CD4-positive, alpha-beta T cell treated with Interferon gamma for 1 hour (primary cell): ENCODE data around the gene SLC9A9.
A peak's percentile ranks its signal among the peaks of the same experiment; 100 is the strongest.
"Not testable (repeated sequence)": the region's sequence is repeated elsewhere in the genome, so short reads cannot be mapped to it uniquely, and the experiment has no call there.

Experiments used
- DNase-seq: peaks from one replicate; pipeline ENCODE4 v3.0.0-alpha.2; 2020

Gene SLC9A9

GRCh38 chr3:143751643-143752178, 96.6 kb downstream of the SLC9A9 start:
- peak; percentile 9 for DNase-seq

DNA sequence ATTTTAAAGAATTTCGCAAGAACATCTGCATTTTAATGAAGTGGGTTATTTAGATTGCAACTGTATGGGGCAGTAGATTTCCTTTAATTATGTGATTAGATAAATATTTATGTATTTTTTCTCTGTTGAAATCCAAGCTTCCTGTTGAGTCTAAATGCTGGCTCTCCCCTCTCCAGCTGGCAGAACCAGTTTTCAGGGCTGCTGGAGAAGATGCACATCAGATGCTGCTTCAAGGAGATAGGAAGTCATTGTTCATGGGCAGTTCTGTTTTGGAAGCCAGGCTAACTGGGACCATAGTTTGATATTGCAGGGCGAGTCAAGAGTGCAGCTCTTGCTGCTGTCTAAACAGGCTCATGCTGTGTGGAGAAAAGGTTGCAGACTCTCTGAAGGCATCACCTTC, 97.4 kb downstream of the SLC9A9 start:
- DNase-seq = no peak

DNA sequence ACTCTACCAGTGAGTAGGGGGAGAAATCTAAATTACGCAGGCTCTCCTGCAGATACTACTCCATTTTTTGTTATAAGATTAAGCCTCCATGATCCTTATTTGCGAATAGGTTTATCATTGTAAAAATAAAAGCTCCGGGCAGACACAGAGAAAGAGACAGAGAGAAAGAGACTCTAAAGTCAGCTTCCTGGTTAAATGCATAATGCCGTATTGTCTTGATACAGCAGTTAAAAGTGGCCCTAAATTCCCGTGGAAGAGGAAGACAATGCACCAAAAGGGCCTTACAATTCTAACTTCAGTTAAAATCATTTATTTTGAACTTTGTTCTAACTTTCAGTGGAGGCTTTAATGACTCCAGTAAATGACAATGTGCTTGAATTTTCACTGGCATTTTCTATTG, 98.3 kb downstream of the SLC9A9 start:
- no peak for DNase-seq

DNA sequence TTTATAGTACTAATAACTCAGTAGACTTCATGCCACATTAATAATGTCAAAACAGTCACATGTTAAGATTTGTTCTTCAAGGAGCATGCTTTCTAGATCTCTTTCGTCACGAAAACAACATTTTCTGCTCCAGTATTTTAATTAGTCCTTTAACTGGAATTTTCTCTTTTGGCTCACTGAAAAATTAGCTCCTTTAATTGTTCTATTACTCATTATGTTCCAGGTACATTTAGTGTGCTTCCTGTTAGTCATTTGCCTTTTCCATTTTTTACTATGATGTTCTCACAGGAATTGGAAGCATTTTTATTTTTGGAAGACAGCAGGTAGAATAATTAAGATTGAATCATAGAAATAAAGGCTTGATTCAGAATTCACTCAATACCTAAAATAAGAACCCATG, 111.2 kb downstream of the SLC9A9 start:
- DNase-seq = no peak

DNA sequence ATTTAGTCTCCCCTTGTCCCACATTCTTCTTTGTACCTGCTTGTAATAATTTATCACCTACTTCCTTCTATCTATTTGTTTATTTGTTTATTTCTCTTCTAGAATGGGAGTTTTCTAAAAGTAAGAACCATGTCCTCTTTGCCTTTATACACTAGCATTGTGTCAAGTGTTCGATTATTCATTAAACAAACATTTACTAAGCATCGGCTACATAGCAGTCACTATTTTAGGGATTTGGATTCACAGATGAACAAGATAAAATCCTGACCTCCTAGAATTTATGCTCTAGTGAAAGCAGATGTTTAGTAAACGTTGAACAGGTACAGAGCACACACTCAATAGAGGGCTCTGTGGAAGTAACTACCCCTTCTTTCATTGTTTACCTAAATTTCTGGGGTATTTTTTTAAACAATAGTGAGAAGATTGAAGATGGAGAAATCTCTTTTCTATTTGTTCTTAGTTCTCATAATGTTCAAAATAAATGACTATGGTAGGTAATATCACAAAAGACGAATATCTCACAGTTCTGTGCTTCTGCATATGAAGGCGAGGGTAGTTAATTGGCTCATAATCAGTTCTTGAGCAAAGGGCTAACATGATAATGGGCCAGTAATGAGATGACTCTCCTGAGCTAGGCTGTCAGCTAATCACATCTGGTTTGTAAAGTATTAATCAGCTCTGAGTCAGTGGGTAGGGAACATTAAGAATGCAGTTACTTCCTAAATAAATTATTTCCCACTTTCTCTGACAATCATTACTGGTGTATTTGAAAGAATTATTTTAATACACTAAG, 111.9 kb downstream of the SLC9A9 start:
- DNase-seq = no peak

DNA sequence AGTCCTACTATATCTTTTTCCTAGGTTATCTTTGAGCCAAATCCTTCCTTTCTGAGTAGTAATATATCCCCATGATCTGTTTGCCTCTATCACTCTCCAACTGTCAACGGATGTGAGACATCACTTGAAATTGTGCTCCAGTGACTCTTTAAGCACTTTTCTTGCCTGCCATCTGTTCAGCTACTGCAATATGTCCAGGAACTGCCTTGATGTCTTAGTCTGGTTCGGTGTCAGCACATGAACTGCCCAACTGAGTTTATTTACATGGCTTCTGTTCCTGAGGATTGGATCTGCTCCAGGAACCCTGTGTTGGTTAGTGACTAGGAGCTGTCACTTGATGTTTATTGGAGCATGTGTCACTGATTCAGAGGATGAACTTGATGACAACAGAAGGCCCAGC, 116.5 kb downstream of the SLC9A9 start:
- DNase-seq = no peak

GRCh38 chr3:143731320-143731719, 116.9 kb downstream of the SLC9A9 start:
- no peak for DNase-seq

DNA sequence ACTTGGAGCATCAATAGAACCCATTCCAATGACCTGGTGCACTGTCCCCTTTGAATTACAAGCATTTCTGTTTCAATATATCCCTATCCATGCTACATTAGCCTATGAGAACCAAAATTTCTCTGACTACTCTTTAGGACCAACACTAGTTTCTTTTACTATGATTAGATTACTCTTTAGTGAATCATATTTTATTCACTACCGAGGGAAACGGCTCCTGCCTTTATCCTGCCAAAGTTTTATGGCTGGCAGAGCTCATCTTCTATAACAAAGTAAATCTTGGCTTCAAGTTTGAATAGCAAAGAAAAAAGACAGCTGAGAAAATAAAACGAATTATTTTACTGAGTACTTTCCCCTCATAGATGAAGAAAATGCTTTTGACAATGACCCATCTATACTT, 120.9 kb downstream of the SLC9A9 start:
- no peak for DNase-seq

DNA sequence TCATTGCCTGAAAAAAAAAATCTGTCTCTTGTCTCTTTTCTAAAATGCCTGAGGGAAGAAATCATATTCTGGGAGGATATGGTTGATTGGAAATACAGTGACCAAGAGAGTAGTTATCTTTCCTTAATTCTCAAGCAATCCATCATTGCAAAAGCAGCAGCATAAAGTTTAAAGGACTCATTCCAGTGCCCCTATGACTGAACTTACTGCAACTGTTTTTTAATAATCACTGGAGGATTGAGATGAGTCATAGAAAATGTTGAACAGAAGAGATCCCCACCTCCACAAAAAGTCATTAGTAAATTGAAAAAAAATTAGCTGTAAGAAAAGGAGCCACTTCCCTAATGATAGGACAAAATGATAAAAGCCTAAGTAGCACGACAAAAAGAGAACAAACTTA, 121.5 kb downstream of the SLC9A9 start:
- DNase-seq = no peak

GRCh38 chr3:143720381-143720780, 127.9 kb downstream of the SLC9A9 start:
- no peak for DNase-seq

DNA sequence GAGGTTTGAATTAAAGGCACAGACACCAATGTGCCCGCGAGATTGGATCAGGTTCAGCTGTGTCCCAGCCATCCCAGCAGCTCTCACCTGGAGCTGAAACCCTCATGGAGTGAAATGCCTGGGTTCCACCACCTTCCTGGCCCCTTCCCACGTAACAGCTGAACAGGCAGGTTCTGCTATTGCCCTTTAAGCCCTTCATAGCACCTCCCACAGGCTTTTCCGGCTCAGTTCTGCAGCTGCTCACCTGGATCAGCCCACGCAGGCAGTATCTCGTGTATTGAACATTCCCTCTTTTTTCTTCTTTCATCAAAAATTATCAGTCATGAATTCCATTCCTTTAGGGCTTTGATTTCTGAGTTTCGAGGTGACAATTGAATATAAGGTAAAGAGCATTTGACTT, 129.8 kb downstream of the SLC9A9 start:
- DNase-seq = no peak

- DNase-seq = no peak
Observed at GRCh38 chr3:143716731-143717130, 131.5 kb downstream of the SLC9A9 start.

GRCh38 chr3:143712522-143712921, 135.7 kb downstream of the SLC9A9 start:
- no peak for DNase-seq

DNA sequence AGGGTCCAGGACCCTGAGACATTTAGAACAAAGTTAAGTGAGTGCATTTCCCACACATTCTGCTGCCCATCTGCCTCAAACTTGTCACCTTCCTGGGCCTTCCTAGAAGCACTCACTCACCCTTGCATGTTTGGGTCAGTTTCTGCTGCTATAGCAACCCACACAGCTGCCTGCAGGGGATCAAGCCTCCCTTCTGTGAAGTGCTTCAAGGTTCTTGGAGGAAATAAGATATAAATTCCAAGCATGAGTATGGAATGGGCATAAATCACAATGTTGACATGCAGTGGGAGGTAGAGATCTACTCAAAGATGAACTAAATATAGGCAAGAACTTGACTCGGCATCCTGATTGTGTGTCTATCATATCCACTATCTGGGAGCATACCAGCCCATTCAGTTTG, 140.4 kb downstream of the SLC9A9 start:
- no peak for DNase-seq

- DNase-seq = no peak
Observed at GRCh38 chr3:143700431-143700975, 147.8 kb downstream of the SLC9A9 start.

DNA sequence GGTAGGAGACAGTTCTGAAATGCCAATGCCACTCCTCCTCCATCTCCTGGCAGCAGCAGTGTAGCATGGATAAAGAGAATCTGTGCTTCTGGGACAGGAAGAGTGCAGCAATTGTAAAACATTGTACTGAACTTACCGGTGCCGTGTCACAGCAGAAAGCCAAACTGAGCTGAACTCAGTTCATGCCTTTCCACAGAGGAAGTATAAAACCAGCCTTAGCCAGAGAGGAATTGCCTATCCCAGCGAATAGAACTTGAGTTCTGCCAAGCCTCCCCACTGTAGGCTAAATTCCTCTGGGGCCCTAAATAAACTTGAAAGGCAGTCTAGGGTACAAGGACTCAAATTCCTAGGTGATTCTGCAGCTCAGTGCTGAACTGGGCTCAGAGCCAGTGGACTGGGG, 148.8 kb downstream of the SLC9A9 start:
- no peak for DNase-seq

DNA sequence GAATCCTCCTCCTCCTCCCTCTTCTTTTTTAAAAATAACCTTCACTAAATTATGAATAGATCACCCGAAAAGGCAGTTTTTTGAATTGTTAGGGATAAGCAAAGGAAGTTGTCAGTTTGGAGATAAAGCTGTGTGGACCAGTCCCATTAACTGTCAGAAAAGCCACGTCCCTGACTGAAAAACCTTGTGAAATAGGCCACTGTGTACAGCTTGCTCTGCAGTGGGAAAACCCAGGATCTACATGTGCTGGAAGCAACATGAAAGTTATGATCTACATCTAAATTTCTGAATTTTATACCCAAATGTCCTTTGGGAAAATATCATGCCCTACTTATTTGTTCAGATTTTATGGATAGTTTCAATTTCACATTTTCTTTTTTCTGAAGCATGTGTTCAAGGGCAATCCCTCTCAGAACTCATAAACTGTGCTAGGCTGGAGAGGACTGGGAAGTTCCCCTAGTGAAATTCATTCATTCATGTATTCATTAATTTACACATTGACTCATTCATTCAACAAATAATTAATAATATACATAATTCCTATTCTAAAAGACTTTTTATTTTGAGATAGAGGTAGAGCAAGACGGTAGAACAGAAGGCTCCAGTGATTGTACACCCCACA, 149.5 kb downstream of the SLC9A9 start:
- no peak for DNase-seq

DNA sequence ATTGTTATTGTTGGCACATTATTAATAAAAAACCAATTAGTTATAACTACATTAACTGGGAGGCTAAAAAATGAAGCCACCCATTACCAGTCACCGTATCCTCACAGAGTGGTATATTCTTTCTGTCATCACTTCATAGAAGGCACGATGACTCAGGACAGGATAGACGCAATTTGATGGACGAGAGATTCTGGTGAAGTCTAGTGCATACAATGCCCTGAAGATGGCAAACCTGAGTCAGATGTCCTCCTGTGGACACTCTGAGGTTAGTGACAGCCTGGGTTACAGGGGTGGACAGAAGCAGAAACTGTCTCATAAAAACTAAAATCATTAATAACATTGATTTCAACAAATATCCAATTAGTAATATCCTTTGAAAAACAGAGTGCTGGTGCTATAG, 150.3 kb downstream of the SLC9A9 start:
- DNase-seq = no peak

DNA sequence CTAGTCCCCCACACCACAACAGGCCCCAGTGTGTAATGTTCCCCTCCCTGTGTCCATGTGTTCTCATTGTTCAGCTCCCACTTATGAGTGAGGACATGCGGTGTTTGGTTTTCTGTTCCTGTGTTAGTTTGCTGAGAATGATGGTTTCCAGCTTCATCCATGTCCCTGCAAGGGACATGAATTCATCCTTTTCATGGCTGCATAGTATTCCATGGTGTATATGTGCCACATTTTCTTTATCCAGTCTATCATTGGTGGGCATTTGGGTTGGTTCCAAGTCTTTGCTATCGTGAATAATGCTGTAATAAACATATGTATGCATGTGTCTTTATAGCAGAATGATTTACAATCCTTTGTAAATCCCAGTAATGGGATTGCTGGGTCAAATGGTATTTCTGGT, 152.9 kb downstream of the SLC9A9 start:
- not testable (repeated sequence) for DNase-seq

DNA sequence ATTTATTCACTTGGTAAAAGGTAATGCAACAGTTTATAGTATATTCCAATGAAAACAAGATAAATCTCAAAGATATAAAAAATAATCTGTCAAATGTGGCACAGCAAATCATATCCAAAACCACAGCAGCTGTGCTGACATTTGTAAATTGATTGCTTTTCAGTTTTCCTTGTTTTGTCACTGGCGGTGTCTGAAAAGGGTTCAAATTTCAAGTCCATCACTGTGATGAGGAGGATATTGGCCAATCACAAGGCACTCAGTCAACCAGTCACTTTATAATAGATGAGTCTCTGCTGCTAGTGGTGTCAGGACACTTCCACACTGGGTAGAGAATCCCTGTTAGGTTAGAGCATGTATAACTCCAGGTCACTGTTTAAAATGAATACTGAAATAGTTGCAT, 154.8 kb downstream of the SLC9A9 start:
- no peak for DNase-seq

- DNase-seq = no peak
Observed at GRCh38 chr3:143686638-143687197, 161.6 kb downstream of the SLC9A9 start.

DNA sequence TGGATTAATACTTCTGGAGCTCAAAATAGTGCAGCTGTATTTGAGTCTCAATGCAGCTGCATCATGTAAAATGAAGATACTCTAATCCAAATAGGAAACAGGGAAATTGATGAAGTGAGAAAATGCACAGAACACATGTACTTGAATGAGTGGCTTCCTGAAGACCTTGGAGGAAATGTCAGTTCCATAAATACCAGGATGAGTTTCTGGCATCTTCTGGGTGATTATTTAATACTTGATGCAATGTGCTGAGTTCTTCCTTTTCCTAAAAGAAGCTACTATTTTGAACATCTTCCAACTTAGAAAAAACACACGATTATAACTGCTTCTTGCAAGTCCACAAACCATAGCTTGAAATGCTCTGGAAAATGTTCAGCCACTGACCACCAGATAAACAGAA, 162.8 kb downstream of the SLC9A9 start:
- DNase-seq = no peak

- DNase-seq = no peak
Observed at GRCh38 chr3:143677430-143677829, 170.8 kb downstream of the SLC9A9 start.

GRCh38 chr3:143676747-143677146, 171.5 kb downstream of the SLC9A9 start:
- no peak for DNase-seq
